Prostate gland (tissue), 2 donors: ENCODE measurements around the gene ISOC2. TPM values are rescaled to one million over a fixed set of nuclear protein-coding genes. Genes with fewer than 3 reads are reported as not detected.

Experiments used
- DNase-seq: peaks from one replicate; pipeline ENCODE4 v3.0.0-alpha.2; 2019; ENCODE audit warnings: low spot score
- H3K27ac ChIP-seq, 2 donors: fragments of 200-600 bp; sonication (generic); 2 replicates each; pipeline ENCODE4 v1.5.1; 2017 to 2019
- H3K27me3 ChIP-seq: fragments of 200-600 bp; sonication (generic); replicated peaks from 2 replicates; pipeline ENCODE4 v1.5.1; 2019; ENCODE audit not compliant: insufficient read depth
- H3K36me3 ChIP-seq, 2 donors: fragments of 200-600 bp; sonication (generic); 1 replicate in 1 of 2; 2 replicates in 1 of 2; pipeline versions ENCODE4 v1.5.1 to v1.8.1; 2017 to 2019
- H3K4me1 ChIP-seq: fragments of 200-600 bp; sonication (generic); replicated peaks from 2 replicates; pipeline ENCODE4 v1.5.1; 2019
- H3K4me3 ChIP-seq, 2 donors: fragments of 200-600 bp; sonication (generic); 2 replicates each; pipeline ENCODE4 v1.5.1; 2017 to 2019
- H3K9me3 ChIP-seq: fragments of 200-600 bp; sonication (generic); 2 replicates; pipeline ENCODE4 v1.5.1; 2017
- CTCF ChIP-seq, 4 experiments: fragments of 200-600 bp in 2 of 4; fragments of 450-650 bp in 2 of 4; sonication (generic) in 2 of 4; IDR thresholded peaks; 1 replicate in 3 of 4; 2 replicates in 1 of 4; pipeline ENCODE4 v1.5.1; 2016 to 2019; ENCODE audit warnings: antibody characterized with exemption in 4 of 4, mild to moderate bottlenecking in 2 of 4, moderate library complexity in 2 of 4
- POLR2A ChIP-seq: fragments of 450-650 bp; IDR thresholded peaks from one replicate; pipeline ENCODE4 v1.6.1; 2016; ENCODE audit warnings: antibody characterized with exemption, mild to moderate bottlenecking
- POLR2AphosphoS5 ChIP-seq: sonication (generic); formaldehyde crosslinking; IDR thresholded peaks from one replicate; pipeline ENCODE4 v1.6.1; 2017; ENCODE audit warnings: antibody characterized with exemption
- WGBS: methylation state at CpG from one replicate; pipeline ENCODE4 v1.1.5; 2018; 5-methylcytosine and 5-hydroxymethylcytosine counted together
- intact Hi-C: fragments of 100-400 bp; cut with DNase I; formaldehyde crosslinking; loops from one replicate; pipeline ENCODE4 v1.14.2; 2022
- total RNA-seq, 2 donors: library from RNA; depleted of rRNA; stranded (reverse); fragments of >200 nt; gene quantifications; one replicate each; pipeline ENCODE4 v1.1.0, GENCODE V29; 2016

Gene ISOC2
- total RNA-seq, 2 donors from 2014 or later, result 85.1 to 117 TPM

- Histone ChIP-seq H3K36me3 (no peaks in the 10 kb centered on the region), H3K27ac (no peak overlapping the region), H3K9me3 (no peaks in the 10 kb centered on the region), H3K4me1 (no peaks in the 10 kb centered on the region), H3K4me3 (no peak overlapping the region), H3K27me3 (no peaks in the 10 kb centered on the region)
- no peak for TF ChIP-seq POLR2AphosphoS5
- no peak for TF ChIP-seq POLR2A
- intact Hi-C loops, result no loop called here
- WGBS, result 76% methylated on average over 50 of the region's 52 CpGs
- DNase-seq, result no peak
Observed at GRCh38 chr19:55490478-55491432, 29.3 kb upstream of the ISOC2 start.

- no peak overlapping the region for H3K27ac ChIP-seq
- no peaks in the 10 kb centered on the region for H3K36me3 ChIP-seq
- intact Hi-C loops, result no loop called here
- no peaks in the 10 kb centered on the region for H3K4me1 ChIP-seq
- no peaks in the 10 kb centered on the region for H3K9me3 ChIP-seq
- no peak overlapping the region for H3K4me3 ChIP-seq
- TF ChIP-seq POLR2AphosphoS5 (no peak), CTCF (IDR thresholded peaks at IDR 0.05) (no peak), POLR2A (no peak)
- H3K27me3 ChIP-seq, result no peaks in the 10 kb centered on the region
- WGBS, result 59% methylated on average over 12 of the region's 21 CpGs
- DNase-seq, result no peak
Observed at GRCh38 chr19:55489711-55490477, 28.5 kb upstream of the ISOC2 start.

GRCh38 chr19:55488986-55489710 lies 27.7 kb upstream of the ISOC2 start:
- Histone ChIP-seq H3K4me3 (no peak overlapping the region), H3K27me3 (no peaks in the 10 kb centered on the region), H3K36me3 (no peaks in the 10 kb centered on the region), H3K9me3 (no peaks in the 10 kb centered on the region), H3K4me1 (peaks cover 4% of the 10 kb centered on the region), H3K27ac (no peak overlapping the region)
- TF ChIP-seq CTCF (IDR thresholded peaks at IDR 0.05) (no peak), POLR2AphosphoS5 (no peak), POLR2A (no peak)
- intact Hi-C loops, result no loop called here
- 50% methylated on average over 31 of the region's 36 CpGs for WGBS
- no peak for DNase-seq

- intact Hi-C loops, result no loop called here
- TF ChIP-seq POLR2A (no peak), CTCF (IDR thresholded peaks at IDR 0.05) (no peak), POLR2AphosphoS5 (no peak)
- H3K4me1 ChIP-seq, result peaks cover 4% of the 10 kb centered on the region
- no peak for DNase-seq
- peaks cover 0 to 2% of the 10 kb centered on the region in 2 donors for H3K36me3 ChIP-seq
- 17% methylated on average over 19 of the region's 21 CpGs for WGBS
- H3K4me3 ChIP-seq, result no peak within 1 kb of the TSS
- peak within 1 kb of the TSS in 1 of 2 donors; percentile 65 for H3K27ac ChIP-seq
- no peaks in the 10 kb centered on the region for H3K9me3 ChIP-seq
- no peaks in the 10 kb centered on the region for H3K27me3 ChIP-seq
Observed at GRCh38 chr19:55487924-55488687, 26.7 kb upstream of the ISOC2 start, which contains the start of gene SSC5D. Gene SSC5D, plus strand, starts transcription at chr19:55488436. Its CDS starts 154 bp downstream, at chr19:55488590.
